Tibial nerve (tissue), 4 donors: ENCODE results near the gene AXIN1.

ENCODE experiments used
- CTCF ChIP-seq, 5 experiments: fragments of 200-600 bp in 3 of 5; fragments of 450-650 bp in 2 of 5; sonication (generic) in 3 of 5; IDR thresholded peaks; one replicate each; pipeline ENCODE4 v1.5.1; 2016 to 2019; ENCODE audit warnings: antibody characterized with exemption in 5 of 5, mild to moderate bottlenecking in 3 of 5, moderate library complexity in 2 of 5
- EP300 ChIP-seq, 2 donors: sonication (generic); formaldehyde crosslinking; IDR thresholded peaks; one replicate each; pipeline ENCODE4 v1.6.1; 2017; ENCODE audit warnings: antibody characterized with exemption in 2 of 2, mild to moderate bottlenecking in 1 of 2
- POLR2A ChIP-seq, 2 donors: fragments of 450-650 bp; IDR thresholded peaks; one replicate each; pipeline ENCODE4 v1.6.1; 2017; ENCODE audit warnings: antibody characterized with exemption in 2 of 2, mild to moderate bottlenecking in 2 of 2, moderate library complexity in 2 of 2

GRCh38 chr16:254461-254860 lies 98.1 kb downstream of the AXIN1 start:
- TF ChIP-seq CTCF (IDR thresholded peaks at IDR 0.05) (no peak), EP300 (IDR thresholded peaks at IDR 0.05) (no peak), POLR2A (IDR thresholded peaks at IDR 0.05) (no peak)
